ENCODE measurements around the gene CCDC110.

Gene CCDC110

GRCh38 chr4:185412412-185412811 lies 59.1 kb downstream of the CCDC110 start:
- no peak for DNase-seq

- no peak for DNase-seq
These were observed 59.7 kb downstream of the CCDC110 start for GRCh38 chr4:185411849-185412248.

- DNase-seq, result no peak
These were observed 63.1 kb downstream of the CCDC110 start for GRCh38 chr4:185408432-185408831.

GRCh38 chr4:185405296-185405999 lies 66.1 kb downstream of the CCDC110 start:
- no peak for DNase-seq

- no peak for DNase-seq
These were observed 67.5 kb downstream of the CCDC110 start for GRCh38 chr4:185404031-185404430.

GRCh38 chr4:185399466-185399865 lies 72.1 kb downstream of the CCDC110 start:
- DNase-seq, result no peak

GRCh38 chr4:185398618-185399017 lies 72.9 kb downstream of the CCDC110 start:
- no peak for DNase-seq

- peak; percentile 63 for DNase-seq
These were observed 74.7 kb downstream of the CCDC110 start, which contains the start of gene ANKRD37 for GRCh38 chr4:185396724-185397385. TSS of gene ANKRD37 (plus strand) at chr4:185396841. CDS start at chr4:185396924, 83 bp downstream.

GRCh38 chr4:185395956-185396723 lies 75.4 kb downstream of the CCDC110 start:
- DNase-seq, result peak; percentile 99

GRCh38 chr4:185395238-185395955 lies 76.1 kb downstream of the CCDC110 start, which contains the start of gene LRP2BP:
TSS of gene LRP2BP (minus strand) at chr4:185395924. CDS start at chr4:185378186, 17,738 bp downstream.
- no peak for DNase-seq
